Natural killer cell (primary cell): ENCODE measurements around the gene PNMA8A. TPM values are rescaled to one million over a fixed set of nuclear protein-coding genes. Genes with fewer than 3 reads are reported as not detected.
A peak's percentile ranks its signal among the peaks of the same experiment; 100 is the strongest.

Experiments
- ATAC-seq, 3 donors: fragments of 150-1000 bp in 2 of 3; fragments of 200-7000 bp in 1 of 3; cut with Tn5 transposase; 1 replicate in 1 of 3; 2 replicates in 2 of 3; pipeline ENCODE4 v1.10.0; 2021; ENCODE audit warnings: mild to moderate bottlenecking in 2 of 3, moderate library complexity in 2 of 3
- DNase-seq, 2 donors: peaks; one replicate each; pipeline versions ENCODE4 v3.0.0 to v3.0.0-alpha.2; 2013 to 2021; ENCODE audit warnings: mixed read lengths in 1 of 2
- H3K27ac ChIP-seq: one replicate; pipeline ENCODE4 v1.5.1; 2013; ENCODE audit warnings: mild to moderate bottlenecking, low read length
- H3K27me3 ChIP-seq: one replicate; pipeline ENCODE4 v1.6.1; 2013; ENCODE audit warnings: low read length; ENCODE audit not compliant: control insufficient read depth, insufficient read depth
- H3K36me3 ChIP-seq: one replicate; pipeline ENCODE4 v1.6.1; 2013; ENCODE audit warnings: low read length; ENCODE audit not compliant: control insufficient read depth, insufficient read depth
- H3K4me1 ChIP-seq: one replicate; pipeline ENCODE4 v1.6.1; 2013; ENCODE audit warnings: low read length; ENCODE audit not compliant: control insufficient read depth, insufficient read depth
- H3K4me3 ChIP-seq: one replicate; pipeline ENCODE4 v1.5.1; 2013; ENCODE audit warnings: low read length
- H3K9me3 ChIP-seq: one replicate; pipeline ENCODE4 v1.6.1; 2013; ENCODE audit warnings: low read length; ENCODE audit not compliant: control insufficient read depth, insufficient read depth
- H3K27ac Mint-ChIP-seq, 2 donors: one replicate each; pipeline ENCODE4 v1.8.0; 2022; ENCODE audit warnings: mild to moderate bottlenecking in 2 of 2, mixed read lengths in 2 of 2, moderate library complexity in 1 of 2
- H3K27me3 Mint-ChIP-seq, 2 donors: one replicate each; pipeline ENCODE4 v1.8.0; 2022; ENCODE audit warnings: low read depth in 2 of 2, mixed read lengths in 2 of 2
- H3K36me3 Mint-ChIP-seq: one replicate; pipeline ENCODE4 v1.8.0; 2022; ENCODE audit warnings: mixed read lengths
- H3K4me1 Mint-ChIP-seq, 2 donors: one replicate each; pipeline ENCODE4 v1.8.0; 2022; ENCODE audit warnings: mixed read lengths in 2 of 2
- H3K4me3 Mint-ChIP-seq: one replicate; pipeline ENCODE4 v1.8.0; 2022; ENCODE audit warnings: mild to moderate bottlenecking, moderate library complexity, mixed read lengths
- H3K9me3 Mint-ChIP-seq, 2 donors: one replicate each; pipeline ENCODE4 v1.8.0; 2022; ENCODE audit warnings: mixed read lengths in 2 of 2
- WGBS: methylation state at CpG from one replicate; pipeline ENCODE4 v1.1.7; 2013; ENCODE audit warnings: missing lambda C conversion rate; ENCODE audit not compliant: insufficient coverage; 5-methylcytosine and 5-hydroxymethylcytosine counted together
- intact Hi-C: fragments of 100-400 bp; cut with micrococcal nuclease; formaldehyde crosslinking; loops from one replicate; pipeline ENCODE4 v1.14.2; 2022
- total RNA-seq, 4 donors: library from RNA; stranded (reverse); fragments of 120-200 nt in 1 of 4; gene quantifications; one replicate each; pipeline versions ENCODE4 v1.2.3 to v1.2.4, GENCODE V29; 2013 to 2022
- TF ChIP-seq, protein P1 (sequence below): fragments of 200-600 bp; IDR thresholded peaks from one replicate; pipeline ENCODE4 v1.8.0; 2022; ENCODE audit warnings: antibody characterized with exemption

The PNMA8A gene
- total RNA-seq, 3 donors from 2014 or later (not counting 1 experiment from before 2014, with no cell fraction given), result not detected

GRCh38 chr19:46486358-46486757 is 15.0 kb upstream of the PNMA8A start:
- H3K4me1 Mint-ChIP-seq, result peaks cover 0 to 9% of the 10 kb centered on the region in 2 donors
- no peaks in the 10 kb centered on the region for H3K36me3 ChIP-seq
- 83% methylated on average over 3 of the region's 3 CpGs for WGBS
- intact Hi-C loops, result no loop called here
- no peaks in the 10 kb centered on the region for H3K36me3 Mint-ChIP-seq
- H3K27me3 Mint-ChIP-seq, result peaks cover 54 to 70% of the 10 kb centered on the region in 2 donors
- no peak overlapping the region for H3K27ac Mint-ChIP-seq
- H3K4me1 ChIP-seq, result peaks cover 19% of the 10 kb centered on the region
- H3K9me3 Mint-ChIP-seq, result no peaks in the 10 kb centered on the region
- H3K27ac ChIP-seq, result no peak overlapping the region
- H3K9me3 ChIP-seq, result no peaks in the 10 kb centered on the region
- peaks cover 36% of the 10 kb centered on the region for H3K27me3 ChIP-seq
- no peak overlapping the region for H3K4me3 ChIP-seq
- ATAC-seq, result peak in 1 of 3 donors; percentile 25
- no peak for DNase-seq
- no peak overlapping the region for H3K4me3 Mint-ChIP-seq
- TF ChIP-seq, protein P1, sequence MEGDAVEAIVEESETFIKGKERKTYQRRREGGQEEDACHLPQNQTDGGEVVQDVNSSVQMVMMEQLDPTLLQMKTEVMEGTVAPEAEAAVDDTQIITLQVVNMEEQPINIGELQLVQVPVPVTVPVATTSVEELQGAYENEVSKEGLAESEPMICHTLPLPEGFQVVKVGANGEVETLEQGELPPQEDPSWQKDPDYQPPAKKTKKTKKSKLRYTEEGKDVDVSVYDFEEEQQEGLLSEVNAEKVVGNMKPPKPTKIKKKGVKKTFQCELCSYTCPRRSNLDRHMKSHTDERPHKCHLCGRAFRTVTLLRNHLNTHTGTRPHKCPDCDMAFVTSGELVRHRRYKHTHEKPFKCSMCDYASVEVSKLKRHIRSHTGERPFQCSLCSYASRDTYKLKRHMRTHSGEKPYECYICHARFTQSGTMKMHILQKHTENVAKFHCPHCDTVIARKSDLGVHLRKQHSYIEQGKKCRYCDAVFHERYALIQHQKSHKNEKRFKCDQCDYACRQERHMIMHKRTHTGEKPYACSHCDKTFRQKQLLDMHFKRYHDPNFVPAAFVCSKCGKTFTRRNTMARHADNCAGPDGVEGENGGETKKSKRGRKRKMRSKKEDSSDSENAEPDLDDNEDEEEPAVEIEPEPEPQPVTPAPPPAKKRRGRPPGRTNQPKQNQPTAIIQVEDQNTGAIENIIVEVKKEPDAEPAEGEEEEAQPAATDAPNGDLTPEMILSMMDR, result no peak

GRCh38 chr19:46484656-46485055 is 13.3 kb upstream of the PNMA8A start:
- intact Hi-C loops, result no loop called here
- H3K4me3 ChIP-seq, result no peak overlapping the region
- 67% methylated on average over 4 of the region's 4 CpGs for WGBS
- H3K36me3 ChIP-seq, result no peaks in the 10 kb centered on the region
- ATAC-seq (no peak), DNase-seq (no peak)
- peaks cover 25% of the 10 kb centered on the region for H3K27me3 ChIP-seq
- H3K4me1 Mint-ChIP-seq, result peaks cover 0 to 9% of the 10 kb centered on the region in 2 donors
- H3K27ac Mint-ChIP-seq, result no peak overlapping the region
- no peaks in the 10 kb centered on the region for H3K9me3 Mint-ChIP-seq
- H3K9me3 ChIP-seq, result no peaks in the 10 kb centered on the region
- peaks cover 13% of the 10 kb centered on the region for H3K4me1 ChIP-seq
- no peak overlapping the region for H3K27ac ChIP-seq
- H3K27me3 Mint-ChIP-seq, result peaks cover 42 to 64% of the 10 kb centered on the region in 2 donors
- TF ChIP-seq, protein P1, result no peak
- H3K36me3 Mint-ChIP-seq, result no peaks in the 10 kb centered on the region
- no peak overlapping the region for H3K4me3 Mint-ChIP-seq

DNA sequence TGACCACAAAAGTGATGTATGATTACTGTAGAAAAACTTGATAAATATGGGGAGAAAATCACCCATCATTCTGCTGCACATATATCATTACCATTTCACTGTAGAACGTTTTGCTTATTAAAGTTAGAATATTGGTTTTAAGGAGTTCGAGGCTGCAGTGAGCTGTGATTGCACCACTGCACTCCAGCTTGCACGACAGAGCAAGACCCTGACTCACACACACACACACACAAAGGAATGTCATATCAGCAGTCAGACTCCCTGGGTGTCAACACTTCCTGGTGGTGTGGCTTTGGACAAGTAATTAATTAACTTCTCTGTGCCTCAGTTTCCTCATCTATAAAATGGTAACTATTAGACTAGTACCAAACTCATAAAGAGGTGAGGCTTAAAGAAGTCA is 11.3 kb upstream of the PNMA8A start:
- no peak overlapping the region for H3K27ac Mint-ChIP-seq
- Histone ChIP-seq H3K27ac (no peak overlapping the region), H3K27me3 (peaks cover 9% of the 10 kb centered on the region), H3K36me3 (no peaks in the 10 kb centered on the region), H3K4me3 (no peak overlapping the region), H3K4me1 (peaks cover 4% of the 10 kb centered on the region), H3K9me3 (no peaks in the 10 kb centered on the region)
- no peak overlapping the region for H3K4me3 Mint-ChIP-seq
- WGBS, result no CpG with 5 or more reads among the region's 3 CpGs
- ATAC-seq (no peak), DNase-seq (no peak)
- H3K9me3 Mint-ChIP-seq, result no peaks in the 10 kb centered on the region
- H3K27me3 Mint-ChIP-seq, result peaks cover 35 to 53% of the 10 kb centered on the region in 2 donors
- intact Hi-C loops, result no loop called here
- TF ChIP-seq, protein P1, result no peak
- H3K36me3 Mint-ChIP-seq, result no peaks in the 10 kb centered on the region
- no peaks in the 10 kb centered on the region for H3K4me1 Mint-ChIP-seq

- Histone ChIP-seq H3K4me3 (no peak overlapping the region), H3K9me3 (no peaks in the 10 kb centered on the region), H3K36me3 (no peaks in the 10 kb centered on the region), H3K27ac (no peak overlapping the region), H3K4me1 (no peaks in the 10 kb centered on the region), H3K27me3 (peaks cover 2% of the 10 kb centered on the region)
- H3K4me1 Mint-ChIP-seq, result no peaks in the 10 kb centered on the region
- ATAC-seq (no peak), DNase-seq (no peak)
- no peak overlapping the region for H3K27ac Mint-ChIP-seq
- H3K9me3 Mint-ChIP-seq, result no peaks in the 10 kb centered on the region
- intact Hi-C loops, result no loop called here
- WGBS, result 63% methylated on average over 4 of the region's 5 CpGs
- TF ChIP-seq, protein P1, result no peak
- peaks cover 30 to 46% of the 10 kb centered on the region in 2 donors for H3K27me3 Mint-ChIP-seq
- no peak overlapping the region for H3K4me3 Mint-ChIP-seq
- no peaks in the 10 kb centered on the region for H3K36me3 Mint-ChIP-seq
These were observed 10.6 kb upstream of the PNMA8A start for GRCh38 chr19:46481947-46482346.
